ENCODE data around the gene RET. TPM values are rescaled to one million over a fixed set of nuclear protein-coding genes. Genes with fewer than 3 reads are reported as not detected.

The RET gene
- total and polyA plus RNA-seq, 2 of the 8 experiments (the other 6 are each of a cell fraction or from before 2014, with no cell fraction given): 6.7 to 8.4 TPM

- TF ChIP-seq ATF2 (IDR thresholded peaks at IDR 0.05; ENCODE audit: low read length) (no peak), YY1 (IDR thresholded peaks at IDR 0.05; ENCODE audit: low read depth, low read length) (no peak), BACH1 (IDR thresholded peaks at IDR 0.05; ENCODE audit: low read length) (no peak)
Measured at GRCh38 chr10:43112608-43112961, 35.7 kb downstream of the RET start (continued).

All from H1 (cell line).